ENCODE measurements around the gene COL23A1.

DNA sequence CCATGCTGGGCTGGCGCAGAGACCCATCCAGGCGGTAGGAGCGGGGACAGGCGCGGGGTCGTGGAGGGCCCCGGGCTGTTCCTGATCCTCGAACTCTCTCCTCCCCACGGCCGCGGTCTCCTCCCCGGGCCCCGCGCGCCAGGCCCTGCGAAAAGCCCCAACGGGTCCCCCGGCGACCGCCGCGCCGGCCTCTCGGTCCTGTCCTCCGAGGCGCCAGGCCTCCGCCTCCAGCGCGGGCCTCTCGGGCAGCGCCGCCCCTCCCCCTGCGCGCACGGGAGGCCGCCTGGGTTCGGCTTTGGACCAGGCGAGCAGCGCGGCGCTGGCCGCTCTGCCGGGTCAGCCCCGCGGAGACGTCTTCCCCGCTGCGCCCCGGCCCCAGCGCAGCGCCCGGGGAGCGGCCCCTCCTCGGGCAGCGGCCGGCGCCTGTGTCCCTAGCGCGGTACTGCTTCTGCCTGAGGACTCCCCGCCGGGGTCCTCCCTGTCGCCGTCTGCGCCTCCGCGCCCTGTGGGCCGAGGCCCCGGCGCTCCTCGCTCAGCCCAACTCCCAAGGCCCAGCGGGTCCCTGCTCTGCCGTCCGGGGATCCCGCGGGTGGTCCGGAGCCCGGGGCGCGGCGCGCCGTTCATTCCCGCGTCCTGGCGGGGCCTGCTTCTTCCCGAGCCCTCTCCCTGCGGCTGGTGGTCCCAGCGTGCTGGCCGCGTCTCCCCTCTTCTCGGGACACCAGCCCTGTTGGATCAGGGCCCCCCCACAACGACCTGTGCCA is 13.4 kb downstream of the COL23A1 start:
- TF ChIP-seq POLR2A (IDR thresholded peaks at IDR 0.05) (no peak), EP300 (IDR thresholded peaks at IDR 0.05) (no peak)
- TF ChIP-seq, protein P1, sequence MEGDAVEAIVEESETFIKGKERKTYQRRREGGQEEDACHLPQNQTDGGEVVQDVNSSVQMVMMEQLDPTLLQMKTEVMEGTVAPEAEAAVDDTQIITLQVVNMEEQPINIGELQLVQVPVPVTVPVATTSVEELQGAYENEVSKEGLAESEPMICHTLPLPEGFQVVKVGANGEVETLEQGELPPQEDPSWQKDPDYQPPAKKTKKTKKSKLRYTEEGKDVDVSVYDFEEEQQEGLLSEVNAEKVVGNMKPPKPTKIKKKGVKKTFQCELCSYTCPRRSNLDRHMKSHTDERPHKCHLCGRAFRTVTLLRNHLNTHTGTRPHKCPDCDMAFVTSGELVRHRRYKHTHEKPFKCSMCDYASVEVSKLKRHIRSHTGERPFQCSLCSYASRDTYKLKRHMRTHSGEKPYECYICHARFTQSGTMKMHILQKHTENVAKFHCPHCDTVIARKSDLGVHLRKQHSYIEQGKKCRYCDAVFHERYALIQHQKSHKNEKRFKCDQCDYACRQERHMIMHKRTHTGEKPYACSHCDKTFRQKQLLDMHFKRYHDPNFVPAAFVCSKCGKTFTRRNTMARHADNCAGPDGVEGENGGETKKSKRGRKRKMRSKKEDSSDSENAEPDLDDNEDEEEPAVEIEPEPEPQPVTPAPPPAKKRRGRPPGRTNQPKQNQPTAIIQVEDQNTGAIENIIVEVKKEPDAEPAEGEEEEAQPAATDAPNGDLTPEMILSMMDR (IDR thresholded peaks at IDR 0.05) = no peak

All from tibial nerve (tissue), 4 donors.